DOHH2 (cell line): ENCODE measurements around the gene SDHAF1.
A peak's percentile ranks its signal among the peaks of the same experiment; 100 is the strongest.

Source experiments
- H3F3A ChIP-seq: fragments of 200-600 bp; sonication (generic), shearing (Covaris generic); 2 replicates; pipeline ENCODE4 v1.6.0; 2016; ENCODE audit warnings: antibody characterized with exemption, mild to moderate bottlenecking; ENCODE audit not compliant: control insufficient read depth, insufficient read depth
- H3K27ac ChIP-seq: fragments of 200-600 bp; sonication (generic); 2 replicates; pipeline ENCODE4 v1.5.1; 2014; ENCODE audit warnings: low read depth, mild to moderate bottlenecking, low read length, moderate library complexity
- H3K27me3 ChIP-seq: fragments of 200-600 bp; sonication (generic); 2 replicates; pipeline ENCODE4 v1.6.1; 2014; ENCODE audit warnings: mild to moderate bottlenecking, low read length, mixed read lengths; ENCODE audit not compliant: control insufficient read depth
- H3K36me3 ChIP-seq: fragments of 200-600 bp; sonication (generic); 2 replicates; pipeline ENCODE4 v1.6.1; 2014; ENCODE audit warnings: mild to moderate bottlenecking, low read length, moderate library complexity, mixed read lengths; ENCODE audit not compliant: control insufficient read depth
- H3K4me1 ChIP-seq: fragments of 200-600 bp; sonication (generic); 2 replicates; pipeline ENCODE4 v1.6.1; 2014; ENCODE audit warnings: mild to moderate bottlenecking, low read length, mixed read lengths; ENCODE audit not compliant: control insufficient read depth
- H3K4me2 ChIP-seq: fragments of 200-600 bp; sonication (generic); 2 replicates; pipeline ENCODE4 v1.6.0; 2014; ENCODE audit warnings: mild to moderate bottlenecking, low read length, moderate library complexity
- H3K4me3 ChIP-seq: fragments of 200-600 bp; sonication (generic); 2 replicates; pipeline ENCODE4 v1.5.1; 2014; ENCODE audit warnings: mild to moderate bottlenecking, low read length, mixed read lengths
- H3K79me2 ChIP-seq: fragments of 200-600 bp; sonication (generic); 2 replicates; pipeline ENCODE4 v1.6.1; 2014; ENCODE audit warnings: mild to moderate bottlenecking, low read length, mixed read lengths; ENCODE audit not compliant: control insufficient read depth
- H3K9me2 ChIP-seq: fragments of 200-600 bp; sonication (generic); replicated peaks from 2 replicates; pipeline ENCODE4 v1.6.1; 2014; ENCODE audit warnings: mild to moderate bottlenecking, low read length, mixed read lengths; ENCODE audit not compliant: control insufficient read depth
- H3K9me3 ChIP-seq: fragments of 200-600 bp; sonication (generic); 2 replicates; pipeline ENCODE4 v1.6.1; 2014; ENCODE audit warnings: antibody characterized with exemption, low read length, mixed read lengths; ENCODE audit not compliant: control insufficient read depth, insufficient read depth
- H4K20me1 ChIP-seq: fragments of 200-600 bp; sonication (generic); 2 replicates; pipeline ENCODE4 v1.6.0; 2014; ENCODE audit warnings: low read depth, mild to moderate bottlenecking, antibody characterized with exemption, low read length, moderate library complexity; ENCODE audit not compliant: control insufficient read depth, insufficient read depth
- EZH2phosphoT487 ChIP-seq: fragments of 200-600 bp; sonication (generic); IDR thresholded peaks from 2 replicates; pipeline ENCODE4 v1.6.1; 2017; ENCODE audit warnings: borderline replicate concordance, mild to moderate bottlenecking, antibody characterized with exemption, low read length, moderate library complexity, mixed read lengths
- TF ChIP-seq, protein P1 (sequence below): fragments of 200-600 bp; sonication (generic); IDR thresholded peaks from one replicate; pipeline ENCODE4 v1.5.1; 2014; ENCODE audit warnings: antibody characterized with exemption, mild to moderate bottlenecking, low read depth, low read length; ENCODE audit not compliant: poor library complexity, severe bottlenecking

Gene SDHAF1

DNA sequence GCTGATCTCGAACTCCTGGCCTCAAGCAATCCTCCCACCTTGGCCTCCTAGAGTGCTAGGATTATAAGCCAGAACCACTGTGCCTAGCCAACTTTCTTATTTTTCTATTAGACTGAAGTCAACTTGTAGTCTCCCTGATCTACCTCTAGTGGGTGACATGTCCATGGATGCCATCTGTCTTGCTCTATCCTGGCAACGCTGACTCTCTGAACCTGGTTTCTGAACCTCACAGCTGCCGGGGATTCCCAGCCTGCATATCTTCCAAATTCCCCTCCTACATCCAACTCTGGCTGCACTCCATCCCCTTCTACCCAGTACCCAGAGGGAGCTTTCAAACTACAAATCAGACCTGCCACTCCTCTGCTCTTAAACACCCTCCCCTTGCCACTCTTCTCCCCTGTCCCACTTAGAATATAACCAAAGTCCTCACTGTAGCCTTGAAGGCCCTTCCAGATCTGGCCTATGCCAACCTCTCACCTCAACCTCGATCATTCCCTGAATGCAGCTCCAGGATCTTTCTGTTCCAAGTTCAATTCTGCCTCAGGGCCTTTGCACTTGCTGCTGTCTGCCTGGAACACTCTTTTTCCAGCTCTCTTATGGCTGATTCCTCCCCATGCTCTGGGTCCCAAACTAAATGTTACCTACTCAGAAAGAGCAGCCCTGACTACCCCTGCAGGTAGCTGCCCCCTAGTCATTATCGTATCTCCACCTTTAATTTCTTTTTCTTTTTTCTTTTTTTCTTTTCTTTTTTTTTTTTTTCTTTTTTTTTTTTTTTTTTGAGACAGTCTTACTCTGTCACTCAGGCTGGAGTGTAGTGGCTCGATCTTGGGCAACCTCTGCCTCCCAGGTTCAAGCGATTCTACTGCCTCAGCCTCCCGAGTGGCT, 35.5 kb downstream of the SDHAF1 start:
- Histone ChIP-seq H3K9me2 (no peaks in the 10 kb centered on the region), H3K79me2 (no peaks in the 10 kb centered on the region), H4K20me1 (peaks cover 3% of the 10 kb centered on the region; the same call in 1 of the 2 replicates), H3K4me3 (no peak overlapping the region), H3K4me1 (peaks cover 2% of the 10 kb centered on the region; the same call in 1 of the 2 replicates), H3K9me3 (no peaks in the 10 kb centered on the region), H3K27ac (no peak overlapping the region), H3K4me2 (no peak overlapping the region), H3K36me3 (no peaks in the 10 kb centered on the region; the same call in 1 of the 2 replicates), H3K27me3 (no peaks in the 10 kb centered on the region), H3F3A (no peaks in the 10 kb centered on the region)
- TF ChIP-seq EZH2phosphoT487: no peak
- TF ChIP-seq, protein P1, sequence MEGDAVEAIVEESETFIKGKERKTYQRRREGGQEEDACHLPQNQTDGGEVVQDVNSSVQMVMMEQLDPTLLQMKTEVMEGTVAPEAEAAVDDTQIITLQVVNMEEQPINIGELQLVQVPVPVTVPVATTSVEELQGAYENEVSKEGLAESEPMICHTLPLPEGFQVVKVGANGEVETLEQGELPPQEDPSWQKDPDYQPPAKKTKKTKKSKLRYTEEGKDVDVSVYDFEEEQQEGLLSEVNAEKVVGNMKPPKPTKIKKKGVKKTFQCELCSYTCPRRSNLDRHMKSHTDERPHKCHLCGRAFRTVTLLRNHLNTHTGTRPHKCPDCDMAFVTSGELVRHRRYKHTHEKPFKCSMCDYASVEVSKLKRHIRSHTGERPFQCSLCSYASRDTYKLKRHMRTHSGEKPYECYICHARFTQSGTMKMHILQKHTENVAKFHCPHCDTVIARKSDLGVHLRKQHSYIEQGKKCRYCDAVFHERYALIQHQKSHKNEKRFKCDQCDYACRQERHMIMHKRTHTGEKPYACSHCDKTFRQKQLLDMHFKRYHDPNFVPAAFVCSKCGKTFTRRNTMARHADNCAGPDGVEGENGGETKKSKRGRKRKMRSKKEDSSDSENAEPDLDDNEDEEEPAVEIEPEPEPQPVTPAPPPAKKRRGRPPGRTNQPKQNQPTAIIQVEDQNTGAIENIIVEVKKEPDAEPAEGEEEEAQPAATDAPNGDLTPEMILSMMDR: peak; percentile 16

GRCh38 chr19:36031308-36031707, 36.3 kb downstream of the SDHAF1 start:
- H3K4me3 ChIP-seq: no peak overlapping the region
- H3F3A ChIP-seq: no peaks in the 10 kb centered on the region
- peaks cover 3% of the 10 kb centered on the region; the same call in 1 of the 2 replicates for H4K20me1 ChIP-seq
- H3K4me1 ChIP-seq: peaks cover 2% of the 10 kb centered on the region; the same call in 1 of the 2 replicates
- TF ChIP-seq EZH2phosphoT487: no peak
- TF ChIP-seq, protein P1: no peak
- no peaks in the 10 kb centered on the region for H3K79me2 ChIP-seq
- H3K9me3 ChIP-seq: no peaks in the 10 kb centered on the region
- no peaks in the 10 kb centered on the region for H3K27me3 ChIP-seq
- H3K9me2 ChIP-seq: no peaks in the 10 kb centered on the region
- no peak overlapping the region for H3K27ac ChIP-seq
- H3K4me2 ChIP-seq: no peak overlapping the region
- H3K36me3 ChIP-seq: no peaks in the 10 kb centered on the region

DNA sequence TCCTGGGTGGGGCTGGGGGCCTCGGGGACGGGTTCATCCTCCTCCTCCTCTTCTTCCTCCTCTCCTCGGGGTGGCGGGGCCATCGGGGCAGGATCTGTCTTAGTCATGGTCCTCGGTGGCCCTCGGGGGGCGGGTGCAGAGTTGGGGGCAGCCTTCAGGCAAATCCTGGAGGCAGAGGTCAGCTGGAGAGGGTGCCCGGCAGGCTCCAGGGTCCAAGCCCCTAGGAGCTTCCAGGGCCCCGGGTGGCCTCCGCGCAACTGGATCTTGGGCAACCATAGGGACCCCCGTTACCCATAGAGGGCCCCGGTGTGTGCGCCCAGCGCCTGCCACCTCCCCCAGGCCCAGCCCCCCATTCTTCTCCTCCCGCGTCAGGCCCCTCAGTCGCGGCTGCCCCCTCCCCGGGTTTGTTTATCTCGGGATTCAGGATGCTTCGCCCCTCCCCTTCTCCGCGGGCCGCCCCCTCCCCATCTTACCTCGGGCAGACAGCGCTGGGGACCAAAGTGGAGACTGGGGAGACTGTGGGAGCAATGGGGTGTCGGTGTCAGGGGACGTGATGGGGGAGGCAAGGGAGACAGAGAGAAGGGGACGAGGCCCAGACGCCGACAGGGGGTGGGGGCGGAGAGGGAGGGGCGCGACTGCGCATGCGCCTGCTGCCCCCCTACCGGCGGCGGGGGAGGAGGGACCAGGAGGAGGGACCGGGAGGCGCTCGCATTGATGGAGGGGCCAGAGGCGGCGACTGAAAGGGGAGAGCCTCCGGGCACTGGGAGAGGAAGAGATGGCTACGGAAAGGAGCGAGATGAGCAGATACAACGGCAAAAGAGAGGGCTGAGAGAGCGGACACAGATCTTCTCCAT, 37.5 kb downstream of the SDHAF1 start, which contains the start of gene CLIP3:
TSS of gene CLIP3 (minus strand) at position 623 of the 854 bp plus-strand sequence. CDS start at position 107, 516 bp downstream.
- TF ChIP-seq, protein P1: no peak
- TF ChIP-seq EZH2phosphoT487: no peak
- H3K9me3 ChIP-seq: no peaks in the 10 kb centered on the region
- H3K4me3 ChIP-seq: peak within 1 kb of the TSS; percentile 60
- H3K36me3 ChIP-seq: no peaks in the 10 kb centered on the region
- no peak within 1 kb of the TSS for H3K27ac ChIP-seq
- H3K79me2 ChIP-seq: no peaks in the 10 kb centered on the region
- peak within 1 kb of the TSS; percentile 63 for H3K4me2 ChIP-seq
- peaks cover 3% of the 10 kb centered on the region; the same call in 1 of the 2 replicates for H4K20me1 ChIP-seq
- H3K27me3 ChIP-seq: no peaks in the 10 kb centered on the region
- H3K4me1 ChIP-seq: peaks cover 2% of the 10 kb centered on the region; the same call in 1 of the 2 replicates
- no peaks in the 10 kb centered on the region for H3K9me2 ChIP-seq
- H3F3A ChIP-seq: no peaks in the 10 kb centered on the region
